GM19468 (cell line): Measurements from ENCODE around the gene WWOX.

Experiments used
- ATAC-seq: cut with Tn5 transposase; IDR thresholded peaks from one replicate; pipeline ENCODE4 v1.9.1; 2021; ENCODE audit warnings: mild to moderate bottlenecking, moderate library complexity, moderate number of reproducible peaks; ENCODE audit not compliant: unreplicated experiment; ENCODE audit errors: extremely low read depth

Gene WWOX

GRCh38 chr16:78184238-78185183 lies 85.1 kb downstream of the WWOX start:
- no peak for ATAC-seq

- ATAC-seq: no peak
These were observed 89.7 kb downstream of the WWOX start for GRCh38 chr16:78189121-78189520.

DNA sequence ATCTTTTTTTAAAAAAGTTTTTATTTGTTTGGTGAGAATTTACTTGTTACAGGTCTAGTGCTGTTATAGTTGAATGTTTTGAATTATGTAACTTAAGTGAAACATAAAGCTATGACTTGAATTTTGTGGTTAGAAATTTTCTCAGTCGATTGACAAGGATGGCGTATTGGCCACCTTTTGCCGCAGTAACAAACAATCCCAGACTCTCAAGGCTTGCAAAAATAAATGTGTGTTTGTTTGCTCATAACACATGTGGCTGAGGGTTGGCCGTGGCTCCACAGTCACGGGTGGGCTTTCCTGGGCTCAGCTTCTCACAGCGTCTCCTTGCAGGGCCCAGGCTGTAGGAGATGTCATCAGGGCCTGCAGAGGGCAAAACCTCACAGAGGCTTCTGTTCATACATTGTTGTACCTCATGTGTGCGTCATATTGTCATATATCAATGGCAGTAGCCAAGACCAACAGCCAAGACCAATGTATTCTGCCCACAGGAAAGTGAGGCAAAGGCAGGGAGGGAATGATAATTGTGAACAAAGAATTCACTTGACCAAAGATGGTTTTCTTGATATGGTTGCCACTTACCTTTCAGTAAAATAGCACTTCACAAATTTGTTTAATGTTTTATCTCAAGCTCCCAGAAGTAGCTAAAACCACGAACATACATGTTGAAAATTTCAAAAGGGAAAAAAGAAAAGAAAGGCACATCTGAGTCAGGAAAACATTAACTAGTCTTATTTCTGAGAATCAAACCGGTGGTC lies 93.5 kb downstream of the WWOX start:
- ATAC-seq: no peak

- no peak for ATAC-seq
These were observed 95.5 kb downstream of the WWOX start for GRCh38 chr16:78194948-78195347.

DNA sequence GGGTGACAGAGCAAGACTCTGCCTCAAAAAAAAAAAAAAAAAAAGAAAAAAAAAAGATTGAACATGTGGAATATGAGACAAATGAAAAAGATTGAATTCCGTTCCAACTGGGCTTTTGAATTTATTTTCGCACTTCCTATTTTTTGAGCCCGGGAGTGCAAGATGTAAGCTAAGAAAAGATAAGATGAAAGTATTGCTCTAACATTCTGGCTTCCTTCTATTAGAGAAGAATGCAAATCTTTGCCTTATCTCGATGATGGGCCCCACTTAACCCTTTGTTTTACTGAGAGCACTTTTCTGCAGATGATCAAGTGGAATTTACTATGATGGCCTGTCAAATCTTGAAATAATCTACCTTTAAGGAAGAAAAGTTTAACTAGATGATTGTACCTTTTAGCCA lies 96.3 kb downstream of the WWOX start:
- ATAC-seq: no peak

- no peak for ATAC-seq
These were observed 97.0 kb downstream of the WWOX start for GRCh38 chr16:78196502-78196901.

DNA sequence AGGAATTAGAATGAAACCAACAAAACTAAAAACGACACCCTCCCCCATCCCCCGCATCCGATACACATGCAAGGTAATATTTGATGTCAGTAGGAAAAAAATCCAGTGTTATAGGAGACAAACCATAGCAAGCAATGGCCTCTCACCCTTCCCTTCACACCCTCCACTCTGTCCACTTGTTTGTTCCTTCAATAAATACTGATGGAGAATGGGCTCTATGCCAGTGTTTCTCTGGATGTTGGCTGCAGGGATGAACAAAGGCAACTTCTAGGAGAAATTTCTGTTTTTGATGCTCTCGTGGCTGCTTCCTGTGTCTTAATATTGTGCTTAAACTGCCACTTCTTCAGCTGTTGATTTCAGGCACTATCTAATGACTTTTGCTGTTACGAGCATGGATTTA lies 98.8 kb downstream of the WWOX start:
- no peak for ATAC-seq

GRCh38 chr16:78199325-78200022 lies 100.0 kb downstream of the WWOX start:
- ATAC-seq: no peak

GRCh38 chr16:78200023-78200389 lies 100.6 kb downstream of the WWOX start:
- ATAC-seq: no peak

DNA sequence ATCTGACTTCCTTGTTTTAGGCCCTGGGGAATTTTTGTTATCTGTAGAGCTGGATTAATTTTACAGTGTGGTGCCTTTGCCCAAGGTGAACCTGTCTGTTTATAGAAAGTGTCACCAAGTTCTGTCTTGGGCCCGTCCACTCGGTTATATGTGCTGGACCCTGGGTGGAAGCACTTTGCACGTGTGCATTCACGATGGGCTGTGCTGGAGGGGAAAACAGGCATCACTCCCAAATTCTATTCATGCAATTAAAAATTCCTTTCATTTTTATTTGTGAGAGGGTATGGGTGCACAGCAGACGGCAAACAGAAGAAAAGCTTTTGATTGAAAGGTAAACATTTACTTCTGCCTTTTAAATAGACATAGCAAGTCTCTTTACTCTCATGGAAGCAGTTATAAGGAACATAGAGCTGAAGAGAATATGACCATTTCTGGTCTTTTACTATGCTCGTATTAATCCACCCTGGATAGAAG lies 101.2 kb downstream of the WWOX start:
- no peak for ATAC-seq

DNA sequence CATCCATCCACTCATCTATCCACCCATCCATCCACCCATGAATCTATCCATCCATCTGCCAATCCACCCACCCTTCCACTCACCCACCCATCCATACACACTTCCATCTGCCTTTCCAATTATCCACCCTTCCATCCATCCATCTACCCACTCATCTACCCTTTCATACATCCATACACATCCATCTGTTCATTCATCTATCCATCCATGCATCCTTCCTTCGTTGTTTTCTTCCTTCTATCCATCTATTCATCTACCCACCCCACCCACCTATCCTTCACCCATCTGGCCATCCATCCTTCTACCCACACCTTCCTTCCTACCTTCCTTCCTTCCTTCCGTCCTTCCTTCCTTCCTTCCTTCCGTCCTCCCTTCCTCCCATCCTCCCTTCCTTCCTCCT lies 106.1 kb downstream of the WWOX start:
- no peak for ATAC-seq

- ATAC-seq: no peak
These were observed 107.3 kb downstream of the WWOX start for GRCh38 chr16:78206623-78207223.

GRCh38 chr16:78209951-78210661 lies 110.7 kb downstream of the WWOX start:
- no peak for ATAC-seq

- ATAC-seq: no peak
These were observed 111.7 kb downstream of the WWOX start for GRCh38 chr16:78211020-78211599.

DNA sequence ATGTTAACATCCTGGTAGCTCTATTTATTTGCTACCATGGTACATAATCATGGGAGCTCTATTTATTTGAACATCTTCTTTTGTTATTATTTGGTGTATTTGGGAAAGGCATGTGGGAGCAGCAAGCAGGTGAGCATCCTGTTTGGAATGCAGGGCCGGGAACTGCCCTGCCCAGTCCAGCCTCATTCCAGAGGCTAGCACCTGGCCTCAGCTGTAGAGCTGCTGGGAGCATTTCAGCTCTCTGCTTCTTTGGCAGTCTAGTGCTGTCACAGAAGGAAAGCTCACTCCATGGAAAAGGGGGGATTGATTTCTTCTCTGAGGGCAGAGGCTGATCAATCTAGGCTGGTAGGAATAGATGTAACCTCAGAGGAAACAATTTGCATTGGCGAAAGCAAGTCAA lies 112.5 kb downstream of the WWOX start:
- no peak for ATAC-seq

DNA sequence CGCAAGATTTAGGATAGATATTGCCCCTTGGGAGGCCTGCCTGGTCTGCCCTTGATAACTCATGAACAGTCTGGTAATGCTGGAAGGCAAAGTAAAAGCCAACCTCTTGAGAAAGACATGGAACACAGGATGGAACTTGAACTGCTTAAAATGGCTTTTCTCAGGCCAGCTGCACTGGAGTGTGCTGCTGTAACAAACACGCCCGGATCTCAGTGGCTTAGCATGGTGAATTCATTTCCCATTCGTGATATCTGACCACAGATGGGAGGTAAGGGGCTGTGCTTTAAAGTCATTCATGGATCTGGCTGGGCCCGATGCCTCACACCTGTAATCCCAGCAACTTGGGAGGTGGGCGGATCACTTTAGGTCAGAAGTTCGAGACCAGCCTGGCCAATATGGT lies 113.2 kb downstream of the WWOX start:
- ATAC-seq: no peak

DNA sequence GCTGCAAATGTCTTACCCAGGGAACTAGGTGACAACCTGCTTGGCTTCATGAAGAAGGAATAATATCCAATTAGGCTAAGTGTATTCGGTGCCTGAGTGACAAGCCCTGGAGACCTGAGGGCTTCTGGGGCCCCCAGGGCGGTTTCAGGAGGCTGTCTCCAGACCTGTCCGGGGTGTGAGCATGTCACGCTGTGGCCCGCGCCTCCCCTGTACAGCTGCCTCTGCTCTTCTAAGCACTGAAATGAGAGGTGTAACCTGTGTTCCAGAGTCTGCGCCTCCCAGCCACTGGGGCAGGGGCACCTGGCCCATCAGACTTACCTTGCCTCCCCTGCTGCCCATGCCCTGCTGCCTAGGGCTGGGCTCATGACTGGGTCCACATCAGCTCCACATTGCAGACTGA lies 114.3 kb downstream of the WWOX start:
- no peak for ATAC-seq

GRCh38 chr16:78215222-78215621 lies 115.8 kb downstream of the WWOX start:
- ATAC-seq: no peak

DNA sequence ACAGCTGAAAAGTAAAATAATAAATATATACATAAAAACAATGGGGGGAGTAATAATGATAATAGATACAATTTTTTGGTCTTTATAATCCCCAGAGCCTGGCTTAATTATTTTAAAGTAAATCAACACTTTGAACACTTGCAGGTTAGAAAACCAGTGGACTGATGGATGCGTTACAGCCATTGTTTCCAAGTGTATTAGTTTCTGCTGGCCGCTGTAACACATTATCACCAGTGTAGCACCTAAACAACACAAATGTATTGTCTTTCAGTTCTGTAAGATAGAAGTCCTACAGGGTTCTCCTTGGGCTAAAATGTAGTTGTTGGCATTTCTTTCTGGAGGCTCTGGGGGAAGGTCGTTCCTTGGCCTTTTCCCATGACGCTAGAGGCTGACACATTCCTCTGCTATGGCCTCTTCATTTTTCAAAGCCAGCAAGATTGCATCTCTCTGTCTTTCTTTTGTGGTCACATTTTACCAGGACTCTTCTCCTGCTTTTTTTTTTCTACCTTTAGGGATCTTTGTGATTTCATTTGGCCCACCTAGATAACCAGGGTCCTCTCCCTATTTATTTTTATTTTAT lies 116.8 kb downstream of the WWOX start:
- no peak for ATAC-seq
